GM23248 (cell line): ENCODE data around the gene PHYH.

Experiments
- EZH2 ChIP-seq: fragments of 200-600 bp; sonication (generic); IDR thresholded peaks from 2 replicates; pipeline ENCODE4 v1.6.1; 2018; ENCODE audit warnings: antibody characterized with exemption, mild to moderate bottlenecking; ENCODE audit not compliant: insufficient read depth, poor library complexity, severe bottlenecking
- EZH2phosphoT487 ChIP-seq: fragments of 200-600 bp; sonication (generic); IDR thresholded peaks from 2 replicates; pipeline ENCODE4 v1.6.1; 2018; ENCODE audit warnings: antibody characterized with exemption, moderate library complexity, mild to moderate bottlenecking, low read depth; ENCODE audit not compliant: insufficient read depth

GRCh38 chr10:13299437-13300287, at the start of gene PHYH:
- TF ChIP-seq EZH2, result no peak
- no peak for TF ChIP-seq EZH2phosphoT487
